Right ventricle myocardium superior (tissue), 1 donor: ENCODE results near the gene CHRNE. TPM values are rescaled to one million over a fixed set of nuclear protein-coding genes. Genes with fewer than 3 reads are reported as not detected.
"Not testable (repeated sequence)": the region's sequence is repeated elsewhere in the genome, so short reads cannot be mapped to it uniquely, and the experiment has no call there.

Experiments
- ATAC-seq: fragments of 200-7000 bp; cut with Tn5 transposase; one replicate; pipeline ENCODE4 v1.9.1; 2020; ENCODE audit warnings: mild to moderate bottlenecking; ENCODE audit not compliant: poor library complexity
- DNase-seq: peaks from one replicate; pipeline ENCODE4 v3.0.0-alpha.2; 2020
- intact Hi-C: fragments of 100-400 bp; cut with DNase I; formaldehyde crosslinking; loops from one replicate; pipeline ENCODE4 v1.11.2; 2022
- total RNA-seq: library from RNA; stranded (reverse); fragmentation: NEBNext Ultra II Directional; extraction: Animal tissue kit (Norgen Biotek cat#: 25700); gene quantifications from one replicate; pipeline ENCODE4 v1.2.1, GENCODE V29; 2021
- donor health status: DM: no; HTN: yes; CAD: no; lungs with severe emphysema.

CHRNE gene
- total RNA-seq, 1 donor from 2014 or later, result 0.30 TPM

GRCh38 chr17:4919511-4920047, 16.7 kb upstream of the CHRNE start:
- no peak for ATAC-seq
- intact Hi-C loops, result no loop called here
- no peak for DNase-seq

- ATAC-seq, intact Hi-C loops, DNase-seq: not testable (repeated sequence)
Measured at GRCh38 chr17:4914551-4914950, 11.7 kb upstream of the CHRNE start.

- no peak for ATAC-seq
- DNase-seq, result no peak
- intact Hi-C loops, result no loop called here
Measured at GRCh38 chr17:4913994-4914393, 11.1 kb upstream of the CHRNE start.

GRCh38 chr17:4908711-4909496, 6.0 kb upstream of the CHRNE start:
- intact Hi-C loops, result loop anchor here (5.0 kb wide), 2 partner anchors 73 to 153 kb away; no protein-coding TSS in a partner anchor
- ATAC-seq, result peak; percentile 98
- peak; percentile 94 for DNase-seq

- DNase-seq, result no peak
- intact Hi-C loops, result loop anchor here (5.0 kb wide), 2 partner anchors 74 to 154 kb away; no protein-coding TSS in a partner anchor
- ATAC-seq, result peak; percentile 32
Measured at GRCh38 chr17:4908301-4908700, 5.4 kb upstream of the CHRNE start.

- not testable (repeated sequence) for ATAC-seq
Measured at GRCh38 chr17:4906642-4907041, 3.7 kb upstream of the CHRNE start.

GRCh38 chr17:4902540-4902939, 358 bp downstream of the CHRNE start:
- ATAC-seq, result no peak
- intact Hi-C loops, result no loop called here
- no peak for DNase-seq

More at GRCh38 chr17:4906642-4907041, 3.7 kb upstream of the CHRNE start:
- not testable (repeated sequence) for DNase-seq
- intact Hi-C loops, result loop anchor here (5.0 kb wide), 2 partner anchors 76 to 156 kb away; no protein-coding TSS in a partner anchor

GRCh38 chr17:4901648-4902344, 1.1 kb downstream of the CHRNE start:
- ATAC-seq, result peak; percentile 23
- intact Hi-C loops, result no loop called here
- DNase-seq, result peak; percentile 77

GRCh38 chr17:4901108-4901647, 1.7 kb downstream of the CHRNE start:
- no peak for ATAC-seq
- intact Hi-C loops, result no loop called here

GRCh38 chr17:4900231-4901107, 2.4 kb downstream of the CHRNE start:
- no peak for ATAC-seq
- peak; percentile 58 for DNase-seq
- intact Hi-C loops, result no loop called here

More at GRCh38 chr17:4901108-4901647, 1.7 kb downstream of the CHRNE start:
- no peak for DNase-seq

- intact Hi-C loops, result no loop called here
- peak; percentile 88 for DNase-seq
- peak; percentile 66 for ATAC-seq
Measured at GRCh38 chr17:4899341-4900230, 3.3 kb downstream of the CHRNE start, which contains the start of gene C17orf107. Gene C17orf107 (plus strand): TSS chr17:4899536. CDS start chr17:4899763, 227 bp downstream.

GRCh38 chr17:4898927-4899326, 4.0 kb downstream of the CHRNE start:
- intact Hi-C loops, result no loop called here
- ATAC-seq, result no peak
- no peak for DNase-seq

GRCh38 chr17:4898351-4898750, 4.5 kb downstream of the CHRNE start:
- DNase-seq (no peak), ATAC-seq (no peak)
- intact Hi-C loops, result no loop called here

GRCh38 chr17:4897785-4898184, 5.1 kb downstream of the CHRNE start:
- intact Hi-C loops, result no loop called here
- ATAC-seq, result no peak
- DNase-seq, result no peak

- DNase-seq (no peak), ATAC-seq (no peak)
- intact Hi-C loops, result no loop called here
Measured at GRCh38 chr17:4897198-4897687, 5.7 kb downstream of the CHRNE start.

- ATAC-seq (no peak), DNase-seq (no peak)
- intact Hi-C loops, result no loop called here
Measured at GRCh38 chr17:4896332-4897197, 6.3 kb downstream of the CHRNE start.
